ENCODE measurements around the gene SOD3.

Gene SOD3

GRCh38 chr4:24792552-24792951 lies 2.8 kb upstream of the SOD3 start:
- H3K4me1 ChIP-seq (ENCODE audit: control insufficient read depth in 5 of 5, insufficient read depth in 5 of 5, low read length in 5 of 5): peaks cover 12 to 38% (median 29%) of the 10 kb centered on the region in 5 donors
- no peaks in the 10 kb centered on the region for H3K36me3 ChIP-seq (ENCODE audit: control insufficient read depth in 5 of 5, insufficient read depth in 5 of 5, low read length in 5 of 5)
- H3K27ac ChIP-seq (ENCODE audit: low read depth, low read length): no peak overlapping the region
- no peaks in the 10 kb centered on the region for H3K27me3 ChIP-seq (ENCODE audit: control insufficient read depth in 5 of 5, insufficient read depth in 4 of 5, low read length in 5 of 5)
- no peaks in the 10 kb centered on the region for H3K9me3 ChIP-seq (ENCODE audit: control insufficient read depth in 5 of 5, low read length in 5 of 5)
- H3K9ac ChIP-seq (ENCODE audit: low read length in 5 of 5): no peak overlapping the region
- no peak overlapping the region for H3K4me3 ChIP-seq (ENCODE audit: low read depth in 1 of 5, low read length in 5 of 5)

GRCh38 chr4:24793219-24794005 lies 2.0 kb upstream of the SOD3 start:
- Histone ChIP-seq H3K27ac (ENCODE audit: low read depth, low read length) (peak overlapping the region; percentile 98), H3K4me3 (ENCODE audit: low read depth in 1 of 5, low read length in 5 of 5) (peak overlapping the region in 3 of 5 donors; percentile 4 to 65 (median 10)), H3K4me1 (ENCODE audit: control insufficient read depth in 5 of 5, insufficient read depth in 5 of 5, low read length in 5 of 5) (peaks cover 12 to 38% (median 29%) of the 10 kb centered on the region in 5 donors), H3K36me3 (ENCODE audit: control insufficient read depth in 5 of 5, insufficient read depth in 5 of 5, low read length in 5 of 5) (no peaks in the 10 kb centered on the region), H3K9me3 (ENCODE audit: control insufficient read depth in 5 of 5, low read length in 5 of 5) (no peaks in the 10 kb centered on the region), H3K27me3 (ENCODE audit: control insufficient read depth in 5 of 5, insufficient read depth in 4 of 5, low read length in 5 of 5) (peaks cover 0 to 3% (median 0%) of the 10 kb centered on the region in 5 donors), H3K9ac (ENCODE audit: low read length in 5 of 5) (peak overlapping the region in 1 of 5 donors; percentile 76)

GRCh38 chr4:24794051-24794450 lies 1.3 kb upstream of the SOD3 start:
- H3K4me3 ChIP-seq (ENCODE audit: low read depth in 1 of 5, low read length in 5 of 5): peak overlapping the region in 3 of 5 donors; percentile 39 to 70 (median 65)
- H3K9ac ChIP-seq (ENCODE audit: low read length in 5 of 5): peak overlapping the region; percentile 22 to 79 (median 68)
- H3K9me3 ChIP-seq (ENCODE audit: control insufficient read depth in 5 of 5, low read length in 5 of 5): no peaks in the 10 kb centered on the region
- peak overlapping the region; percentile 98 for H3K27ac ChIP-seq (ENCODE audit: low read depth, low read length)
- peaks cover 12 to 38% (median 29%) of the 10 kb centered on the region in 5 donors for H3K4me1 ChIP-seq (ENCODE audit: control insufficient read depth in 5 of 5, insufficient read depth in 5 of 5, low read length in 5 of 5)
- peaks cover 0 to 10% (median 0%) of the 10 kb centered on the region in 5 donors for H3K27me3 ChIP-seq (ENCODE audit: control insufficient read depth in 5 of 5, insufficient read depth in 4 of 5, low read length in 5 of 5)
- H3K36me3 ChIP-seq (ENCODE audit: control insufficient read depth in 5 of 5, insufficient read depth in 5 of 5, low read length in 5 of 5): no peaks in the 10 kb centered on the region

- Histone ChIP-seq H3K4me1 (ENCODE audit: control insufficient read depth in 5 of 5, insufficient read depth in 5 of 5, low read length in 5 of 5) (peaks cover 12 to 38% (median 29%) of the 10 kb centered on the region in 5 donors), H3K27ac (ENCODE audit: low read depth, low read length) (peak overlapping the region; percentile 98), H3K9ac (ENCODE audit: low read length in 5 of 5) (peak overlapping the region; percentile 31 to 81 (median 79)), H3K27me3 (ENCODE audit: control insufficient read depth in 5 of 5, insufficient read depth in 4 of 5, low read length in 5 of 5) (peaks cover 0 to 13% (median 0%) of the 10 kb centered on the region in 5 donors), H3K9me3 (ENCODE audit: control insufficient read depth in 5 of 5, low read length in 5 of 5) (no peaks in the 10 kb centered on the region), H3K36me3 (ENCODE audit: control insufficient read depth in 5 of 5, insufficient read depth in 5 of 5, low read length in 5 of 5) (no peaks in the 10 kb centered on the region), H3K4me3 (ENCODE audit: low read depth in 1 of 5, low read length in 5 of 5) (peak overlapping the region in 3 of 5 donors; percentile 39 to 70 (median 65))
These were observed 893 bp upstream of the SOD3 start for GRCh38 chr4:24794480-24794879.

GRCh38 chr4:24795666-24796381 lies 451 bp downstream of the SOD3 start:
- peak overlapping the region; percentile 54 to 74 (median 69) for H3K4me3 ChIP-seq (ENCODE audit: low read depth in 1 of 5, low read length in 5 of 5)
- H3K36me3 ChIP-seq (ENCODE audit: control insufficient read depth in 5 of 5, insufficient read depth in 5 of 5, low read length in 5 of 5): no peaks in the 10 kb centered on the region
- H3K27ac ChIP-seq (ENCODE audit: low read depth, low read length): peak overlapping the region; percentile 98
- peaks cover 0 to 15% (median 0%) of the 10 kb centered on the region in 5 donors for H3K27me3 ChIP-seq (ENCODE audit: control insufficient read depth in 5 of 5, insufficient read depth in 4 of 5, low read length in 5 of 5)
- H3K9me3 ChIP-seq (ENCODE audit: control insufficient read depth in 5 of 5, low read length in 5 of 5): no peaks in the 10 kb centered on the region
- H3K9ac ChIP-seq (ENCODE audit: low read length in 5 of 5): peak overlapping the region; percentile 69 to 93 (median 77)
- H3K4me1 ChIP-seq (ENCODE audit: control insufficient read depth in 5 of 5, insufficient read depth in 5 of 5, low read length in 5 of 5): peaks cover 12 to 52% (median 39%) of the 10 kb centered on the region in 5 donors

GRCh38 chr4:24796620-24797019 lies 1.2 kb downstream of the SOD3 start:
- Histone ChIP-seq H3K4me1 (ENCODE audit: control insufficient read depth in 5 of 5, insufficient read depth in 5 of 5, low read length in 5 of 5) (peaks cover 12 to 60% (median 46%) of the 10 kb centered on the region in 5 donors), H3K4me3 (ENCODE audit: low read depth in 1 of 5, low read length in 5 of 5) (peak overlapping the region in 2 of 5 donors; percentile 4 to 68), H3K27me3 (ENCODE audit: control insufficient read depth in 5 of 5, insufficient read depth in 4 of 5, low read length in 5 of 5) (peaks cover 0 to 15% (median 0%) of the 10 kb centered on the region in 5 donors), H3K27ac (ENCODE audit: low read depth, low read length) (peak overlapping the region; percentile 39), H3K9ac (ENCODE audit: low read length in 5 of 5) (peak overlapping the region in 2 of 5 donors; percentile 28 to 50), H3K36me3 (ENCODE audit: control insufficient read depth in 5 of 5, insufficient read depth in 5 of 5, low read length in 5 of 5) (no peaks in the 10 kb centered on the region), H3K9me3 (ENCODE audit: control insufficient read depth in 5 of 5, low read length in 5 of 5) (no peaks in the 10 kb centered on the region)

GRCh38 chr4:24798036-24798610 lies 2.8 kb downstream of the SOD3 start:
- Histone ChIP-seq H3K4me3 (ENCODE audit: low read depth in 1 of 5, low read length in 5 of 5) (no peak overlapping the region), H3K4me1 (ENCODE audit: control insufficient read depth in 5 of 5, insufficient read depth in 5 of 5, low read length in 5 of 5) (peaks cover 12 to 61% (median 46%) of the 10 kb centered on the region in 5 donors), H3K9me3 (ENCODE audit: control insufficient read depth in 5 of 5, low read length in 5 of 5) (no peaks in the 10 kb centered on the region), H3K36me3 (ENCODE audit: control insufficient read depth in 5 of 5, insufficient read depth in 5 of 5, low read length in 5 of 5) (no peaks in the 10 kb centered on the region), H3K27me3 (ENCODE audit: control insufficient read depth in 5 of 5, insufficient read depth in 4 of 5, low read length in 5 of 5) (peaks cover 0 to 15% (median 0%) of the 10 kb centered on the region in 5 donors), H3K9ac (ENCODE audit: low read length in 5 of 5) (no peak overlapping the region), H3K27ac (ENCODE audit: low read depth, low read length) (no peak overlapping the region)

- Histone ChIP-seq H3K4me1 (ENCODE audit: control insufficient read depth in 5 of 5, insufficient read depth in 5 of 5, low read length in 5 of 5) (peaks cover 12 to 54% (median 40%) of the 10 kb centered on the region in 5 donors), H3K4me3 (ENCODE audit: low read depth in 1 of 5, low read length in 5 of 5) (no peak overlapping the region), H3K27me3 (ENCODE audit: control insufficient read depth in 5 of 5, insufficient read depth in 4 of 5, low read length in 5 of 5) (peaks cover 0 to 15% (median 0%) of the 10 kb centered on the region in 5 donors)
These were observed 3.8 kb downstream of the SOD3 start for GRCh38 chr4:24799196-24799543.

GRCh38 chr4:24799544-24800324 lies 4.4 kb downstream of the SOD3 start:
- Histone ChIP-seq H3K36me3 (ENCODE audit: control insufficient read depth in 5 of 5, insufficient read depth in 5 of 5, low read length in 5 of 5) (no peaks in the 10 kb centered on the region), H3K27ac (ENCODE audit: low read depth, low read length) (no peak overlapping the region), H3K4me3 (ENCODE audit: low read depth in 1 of 5, low read length in 5 of 5) (peak overlapping the region; percentile 36 to 62 (median 56)), H3K9me3 (ENCODE audit: control insufficient read depth in 5 of 5, low read length in 5 of 5) (no peaks in the 10 kb centered on the region), H3K9ac (ENCODE audit: low read length in 5 of 5) (no peak overlapping the region), H3K4me1 (ENCODE audit: control insufficient read depth in 5 of 5, insufficient read depth in 5 of 5, low read length in 5 of 5) (peaks cover 6 to 48% (median 35%) of the 10 kb centered on the region in 5 donors), H3K27me3 (ENCODE audit: control insufficient read depth in 5 of 5, insufficient read depth in 4 of 5, low read length in 5 of 5) (peaks cover 0 to 15% (median 0%) of the 10 kb centered on the region in 5 donors)

More at GRCh38 chr4:24799196-24799543, 3.8 kb downstream of the SOD3 start:
- no peak overlapping the region for H3K9ac ChIP-seq (ENCODE audit: low read length in 5 of 5)
- H3K27ac ChIP-seq (ENCODE audit: low read depth, low read length): no peak overlapping the region
- no peaks in the 10 kb centered on the region for H3K36me3 ChIP-seq (ENCODE audit: control insufficient read depth in 5 of 5, insufficient read depth in 5 of 5, low read length in 5 of 5)
- no peaks in the 10 kb centered on the region for H3K9me3 ChIP-seq (ENCODE audit: control insufficient read depth in 5 of 5, low read length in 5 of 5)

All from subcutaneous abdominal adipose tissue (tissue), 5 donors.